Left ventricle myocardium inferior (tissue), 1 donor: ENCODE measurements around the gene RGS6. TPM values are rescaled to one million over a fixed set of nuclear protein-coding genes. Genes with fewer than 3 reads are reported as not detected.
"Not testable (repeated sequence)": the region's sequence is repeated elsewhere in the genome, so short reads cannot be mapped to it uniquely, and the experiment has no call there.

Source experiments
- DNase-seq: peaks from one replicate; pipeline ENCODE4 v3.0.0-alpha.2; 2020
- H3K27ac ChIP-seq: fragments of 200-600 bp; replicated peaks from 2 replicates; pipeline ENCODE4 v1.8.0; 2021
- H3K27me3 ChIP-seq: fragments of 200-600 bp; 2 replicates; pipeline ENCODE4 v1.8.0; 2021; ENCODE audit warnings: low read depth
- H3K36me3 ChIP-seq: fragments of 200-600 bp; 2 replicates; pipeline ENCODE4 v1.8.0; 2021
- H3K4me1 ChIP-seq: fragments of 200-600 bp; 2 replicates; pipeline ENCODE4 v1.8.0; 2021
- H3K4me3 ChIP-seq: fragments of 200-600 bp; 2 replicates; pipeline ENCODE4 v1.8.0; 2021; ENCODE audit warnings: mild to moderate bottlenecking, moderate library complexity
- H3K9me3 ChIP-seq: fragments of 200-600 bp; replicated peaks from 2 replicates; pipeline ENCODE4 v1.8.0; 2021
- intact Hi-C: fragments of 100-400 bp; cut with micrococcal nuclease; formaldehyde crosslinking; loops from one replicate; pipeline ENCODE4 v1.11.0; 2022
- total RNA-seq: library from RNA; stranded (reverse); fragmentation: NEBNext Ultra II Directional; extraction: Animal tissue kit (Norgen Biotek cat#: 25700); gene quantifications from one replicate; pipeline ENCODE4 v1.2.1, GENCODE V29; 2021
- TF ChIP-seq, protein P1 (sequence below): fragments of 200-600 bp; IDR thresholded peaks from 2 replicates; pipeline ENCODE4 v1.8.0; 2021; ENCODE audit warnings: antibody characterized with exemption, mild to moderate bottlenecking, borderline replicate concordance
- donor health status: DM: no; HTN: yes; CAD: no; lungs with severe emphysema.

RGS6 gene
- total RNA-seq, 1 donor from 2014 or later = 23.0 TPM

DNA sequence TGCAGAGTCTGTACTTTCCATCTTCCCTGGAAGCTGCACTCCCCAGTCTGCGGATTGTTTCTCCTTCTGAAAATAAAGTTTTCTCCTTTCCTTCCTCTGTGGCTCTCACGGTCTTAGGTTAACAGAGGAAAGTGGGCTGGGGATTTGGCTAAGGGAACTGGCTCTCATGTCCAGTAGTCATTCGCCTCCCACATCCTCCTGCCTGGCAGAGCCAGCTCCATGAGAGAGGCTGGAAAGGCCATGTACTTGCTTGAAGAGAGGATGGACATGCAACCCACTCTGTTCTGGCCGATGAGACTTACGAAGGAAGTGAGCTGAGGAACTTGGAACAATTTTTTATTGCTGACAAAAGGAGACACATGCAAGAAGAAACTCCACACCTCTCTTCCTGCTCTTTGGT is 18.9 kb upstream of the RGS6 start:
- intact Hi-C loops = no loop called here
- DNase-seq = no peak
- TF ChIP-seq, protein P1, sequence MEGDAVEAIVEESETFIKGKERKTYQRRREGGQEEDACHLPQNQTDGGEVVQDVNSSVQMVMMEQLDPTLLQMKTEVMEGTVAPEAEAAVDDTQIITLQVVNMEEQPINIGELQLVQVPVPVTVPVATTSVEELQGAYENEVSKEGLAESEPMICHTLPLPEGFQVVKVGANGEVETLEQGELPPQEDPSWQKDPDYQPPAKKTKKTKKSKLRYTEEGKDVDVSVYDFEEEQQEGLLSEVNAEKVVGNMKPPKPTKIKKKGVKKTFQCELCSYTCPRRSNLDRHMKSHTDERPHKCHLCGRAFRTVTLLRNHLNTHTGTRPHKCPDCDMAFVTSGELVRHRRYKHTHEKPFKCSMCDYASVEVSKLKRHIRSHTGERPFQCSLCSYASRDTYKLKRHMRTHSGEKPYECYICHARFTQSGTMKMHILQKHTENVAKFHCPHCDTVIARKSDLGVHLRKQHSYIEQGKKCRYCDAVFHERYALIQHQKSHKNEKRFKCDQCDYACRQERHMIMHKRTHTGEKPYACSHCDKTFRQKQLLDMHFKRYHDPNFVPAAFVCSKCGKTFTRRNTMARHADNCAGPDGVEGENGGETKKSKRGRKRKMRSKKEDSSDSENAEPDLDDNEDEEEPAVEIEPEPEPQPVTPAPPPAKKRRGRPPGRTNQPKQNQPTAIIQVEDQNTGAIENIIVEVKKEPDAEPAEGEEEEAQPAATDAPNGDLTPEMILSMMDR = no peak
- no peaks in the 10 kb centered on the region for H3K4me1 ChIP-seq
- H3K36me3 ChIP-seq = no peaks in the 10 kb centered on the region
- no peaks in the 10 kb centered on the region for H3K9me3 ChIP-seq
- no peak overlapping the region for H3K27ac ChIP-seq
- no peaks in the 10 kb centered on the region for H3K27me3 ChIP-seq
- no peak overlapping the region for H3K4me3 ChIP-seq

DNA sequence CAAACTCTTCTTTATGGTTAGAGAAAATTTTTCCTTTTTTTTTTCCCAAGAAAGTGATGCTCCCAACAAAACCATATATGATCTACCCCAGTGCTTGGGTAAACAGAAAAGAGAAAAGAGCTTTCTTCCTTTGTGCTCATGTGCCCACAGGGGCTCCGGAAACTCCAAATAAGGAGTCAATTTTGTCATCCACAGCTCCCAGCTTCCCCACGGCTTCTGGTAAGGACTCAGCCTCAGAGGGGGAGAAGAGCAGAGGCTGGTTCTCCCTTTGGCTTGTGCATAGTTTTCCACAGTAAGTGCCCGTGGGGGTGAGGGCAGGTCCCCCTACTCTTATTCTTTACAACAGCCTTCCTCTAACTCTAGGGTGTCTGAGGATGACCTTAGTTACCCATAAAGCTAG is 13.3 kb upstream of the RGS6 start:
- Histone ChIP-seq H3K36me3 (no peaks in the 10 kb centered on the region), H3K27me3 (no peaks in the 10 kb centered on the region), H3K27ac (no peak overlapping the region), H3K4me3 (no peak overlapping the region), H3K4me1 (no peaks in the 10 kb centered on the region), H3K9me3 (no peaks in the 10 kb centered on the region)
- no peak for DNase-seq
- intact Hi-C loops = no loop called here
- TF ChIP-seq, protein P1 = no peak

DNA sequence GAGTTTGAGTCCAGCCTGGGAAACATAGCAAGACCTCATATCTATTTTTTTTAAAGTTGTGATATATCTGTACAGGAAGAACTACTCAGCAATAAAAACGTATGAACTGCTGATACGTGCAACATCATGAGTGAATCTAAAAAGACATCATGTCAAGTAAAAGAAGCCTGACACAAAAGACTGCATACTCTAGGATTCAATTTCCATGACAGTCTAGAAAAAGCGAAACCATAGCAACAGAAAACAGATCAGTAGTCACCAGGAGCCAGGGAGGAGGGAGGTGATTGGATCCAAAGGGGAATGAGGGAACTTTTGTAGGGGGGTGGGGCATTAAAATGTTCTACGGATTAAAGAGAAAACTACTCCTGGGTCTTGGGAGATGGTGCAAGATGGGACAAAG is 8.7 kb upstream of the RGS6 start:
- Histone ChIP-seq H3K36me3 (no peaks in the 10 kb centered on the region), H3K27ac (no peak overlapping the region), H3K4me3 (no peak overlapping the region), H3K27me3 (no peaks in the 10 kb centered on the region), H3K9me3 (no peaks in the 10 kb centered on the region), H3K4me1 (no peaks in the 10 kb centered on the region)
- no peak for DNase-seq
- TF ChIP-seq, protein P1 = no peak
- intact Hi-C loops = no loop called here

DNA sequence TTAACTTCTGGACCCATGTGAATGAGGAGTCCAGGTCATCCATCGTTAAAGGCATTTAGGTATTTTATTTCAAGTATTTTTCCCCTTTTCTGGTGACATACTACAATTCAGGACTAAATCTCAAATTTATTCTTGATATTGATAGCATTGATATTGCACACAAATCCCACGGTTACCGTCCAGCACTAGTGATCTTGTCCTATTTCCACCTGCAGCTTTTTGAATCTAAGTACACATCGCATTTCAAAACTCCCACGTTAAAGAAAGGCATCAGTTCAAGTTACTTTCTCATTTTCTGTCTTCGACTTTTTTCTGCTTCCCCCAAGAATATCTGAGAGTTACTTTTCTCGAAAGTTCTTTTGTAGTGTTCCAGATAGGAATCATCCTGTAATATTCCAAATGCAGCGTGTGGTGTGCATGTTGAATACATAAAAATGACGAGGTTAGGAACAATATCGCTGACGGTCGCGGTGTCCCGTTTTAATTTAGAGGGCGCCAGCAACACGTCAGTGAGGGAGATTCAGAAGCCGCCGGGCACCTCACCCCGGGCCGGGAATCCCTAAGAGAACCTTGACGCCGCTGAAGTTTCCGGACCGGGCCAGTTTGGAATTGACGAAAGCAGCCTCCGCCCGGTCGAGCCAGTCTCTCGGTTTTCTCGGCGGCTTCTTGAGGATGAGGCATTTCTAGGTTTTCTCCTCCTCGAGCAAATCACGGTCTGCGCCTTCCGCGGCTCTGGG is 569 bp upstream of the RGS6 start:
- peaks cover 31% of the 10 kb centered on the region for H3K27me3 ChIP-seq
- peak overlapping the region; percentile 77 for H3K4me3 ChIP-seq
- no peaks in the 10 kb centered on the region for H3K9me3 ChIP-seq
- TF ChIP-seq, protein P1 = no peak
- intact Hi-C loops = loop anchor here (10.0 kb wide), 2 partner anchors 363 to 493 kb away; no protein-coding TSS in a partner anchor
- H3K4me1 ChIP-seq = peaks cover 34% of the 10 kb centered on the region
- H3K27ac ChIP-seq = peak overlapping the region; percentile 70
- DNase-seq = peak; percentile 34
- H3K36me3 ChIP-seq = no peaks in the 10 kb centered on the region

DNA sequence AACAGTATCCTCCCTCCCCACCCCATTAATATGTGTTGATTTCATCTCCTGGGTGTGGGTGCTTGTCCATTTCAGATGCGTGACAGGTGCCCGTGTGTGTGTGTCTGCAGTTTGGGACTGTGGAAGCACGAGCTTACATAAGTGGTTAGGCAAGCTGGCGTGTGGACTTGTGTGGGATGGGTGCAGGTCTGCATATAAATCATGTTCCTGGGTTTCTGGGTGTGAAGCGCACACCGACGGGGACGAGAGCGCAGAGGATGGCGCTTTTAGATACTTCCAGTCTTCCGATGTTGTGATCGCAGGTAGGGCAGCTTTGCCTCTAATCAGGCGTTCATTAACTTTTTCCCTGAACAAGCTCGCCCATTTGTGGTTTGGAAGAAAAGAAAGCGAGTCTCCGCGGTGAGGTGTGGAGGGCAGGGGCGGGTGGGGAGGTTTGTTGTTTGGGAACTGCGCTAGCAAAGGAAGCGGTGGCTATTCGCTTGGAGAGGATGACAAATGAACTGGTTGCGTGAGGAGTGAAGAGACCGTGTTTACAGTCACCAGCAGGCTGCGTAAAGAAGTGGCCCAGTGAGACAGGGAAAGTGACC is 865 bp downstream of the RGS6 start:
- Histone ChIP-seq H3K4me3 (peak overlapping the region; percentile 77), H3K4me1 (peaks cover 34% of the 10 kb centered on the region), H3K27ac (peak overlapping the region; percentile 70), H3K27me3 (peaks cover 31% of the 10 kb centered on the region), H3K36me3 (no peaks in the 10 kb centered on the region), H3K9me3 (no peaks in the 10 kb centered on the region)
- intact Hi-C loops = loop anchor here (10.0 kb wide), 2 partner anchors 362 to 492 kb away; no protein-coding TSS in a partner anchor
- no peak for DNase-seq
- TF ChIP-seq, protein P1 = peak; percentile 37

DNA sequence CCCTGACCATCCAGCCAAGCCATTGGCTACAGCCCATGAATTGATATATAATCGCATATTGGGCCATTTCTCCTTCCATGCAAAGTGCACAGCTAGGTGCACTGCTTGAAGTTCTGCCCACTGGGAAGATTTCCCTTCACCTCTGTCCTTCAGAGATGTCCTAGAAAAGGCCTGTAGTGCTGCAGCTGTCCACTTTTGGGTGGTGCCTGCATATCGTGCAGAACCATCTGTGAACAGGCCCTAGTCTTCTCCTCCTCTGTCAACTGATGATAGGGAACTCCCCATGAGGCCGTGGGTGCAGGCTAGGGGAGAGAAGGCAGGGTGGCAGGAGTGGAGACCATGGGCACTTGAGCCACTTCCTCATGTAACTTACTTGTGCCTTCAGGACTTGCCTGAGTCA is 6.0 kb downstream of the RGS6 start:
- peaks cover 19% of the 10 kb centered on the region for H3K4me1 ChIP-seq
- H3K9me3 ChIP-seq = peaks cover 20% of the 10 kb centered on the region
- H3K4me3 ChIP-seq, H3K27ac ChIP-seq, DNase-seq, H3K36me3 ChIP-seq: not testable (repeated sequence)
- H3K27me3 ChIP-seq = peaks cover 18% of the 10 kb centered on the region
- intact Hi-C loops = loop anchor here (10.0 kb wide), 2 partner anchors 357 to 487 kb away; no protein-coding TSS in a partner anchor

DNA sequence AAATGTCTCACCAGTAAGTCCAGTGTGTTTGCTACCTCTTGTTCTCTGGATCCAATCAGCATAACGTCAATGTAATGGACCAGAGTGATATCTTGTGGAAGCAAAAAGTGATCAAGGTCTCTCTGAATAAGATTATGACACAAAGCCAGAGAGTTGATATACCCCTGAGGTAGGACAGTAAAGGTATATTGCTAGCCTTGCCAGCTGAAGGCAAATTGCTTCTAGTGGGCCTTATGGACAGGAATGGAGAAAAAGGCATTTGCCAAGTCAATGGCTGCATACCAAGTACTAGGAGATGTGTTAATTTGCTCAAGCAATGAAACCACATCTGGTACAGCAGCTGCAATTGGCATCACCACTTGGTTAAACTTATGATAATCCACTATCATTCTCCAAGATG is 7.1 kb downstream of the RGS6 start:
- not testable (repeated sequence) for H3K36me3 ChIP-seq, H3K4me3 ChIP-seq, H3K27ac ChIP-seq, H3K27me3 ChIP-seq, DNase-seq
- intact Hi-C loops = loop anchor here (10.0 kb wide), 2 partner anchors 355 to 485 kb away; no protein-coding TSS in a partner anchor
- Histone ChIP-seq H3K9me3 (peaks cover 20% of the 10 kb centered on the region), H3K4me1 (peaks cover 11% of the 10 kb centered on the region)

DNA sequence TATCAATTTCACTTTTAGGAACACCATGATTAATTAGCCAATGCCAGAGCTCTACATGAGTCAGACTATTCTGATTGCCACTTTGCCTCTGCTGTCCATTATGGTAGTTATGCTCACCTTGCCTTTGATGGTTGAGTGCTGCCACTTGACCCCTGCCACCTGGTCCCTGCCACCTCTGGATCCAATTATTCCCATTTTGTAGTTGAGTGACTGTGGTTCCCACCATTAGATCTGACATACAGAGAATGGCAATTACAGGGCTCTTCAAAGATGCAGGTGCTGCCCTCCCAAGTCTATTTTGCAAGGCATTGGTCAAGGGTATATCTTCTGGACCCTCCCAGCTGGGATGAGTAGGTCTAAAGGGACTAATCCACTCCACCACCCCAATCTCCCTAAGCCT is 8.3 kb downstream of the RGS6 start:
- H3K27me3 ChIP-seq, H3K4me1 ChIP-seq, H3K36me3 ChIP-seq, DNase-seq, intact Hi-C loops, H3K27ac ChIP-seq, H3K4me3 ChIP-seq: not testable (repeated sequence)
- peaks cover 20% of the 10 kb centered on the region for H3K9me3 ChIP-seq
